DMS153 (cell line): ENCODE data around the gene AKAP6.
"Not testable (repeated sequence)": the region's sequence is repeated elsewhere in the genome, so short reads cannot be mapped to it uniquely, and the experiment has no call there.

Experiments used
- DNase-seq: peaks from one replicate; lab custom pipeline; 2025; lab: John Stamatoyannopoulos, UW

AKAP6 gene

DNA sequence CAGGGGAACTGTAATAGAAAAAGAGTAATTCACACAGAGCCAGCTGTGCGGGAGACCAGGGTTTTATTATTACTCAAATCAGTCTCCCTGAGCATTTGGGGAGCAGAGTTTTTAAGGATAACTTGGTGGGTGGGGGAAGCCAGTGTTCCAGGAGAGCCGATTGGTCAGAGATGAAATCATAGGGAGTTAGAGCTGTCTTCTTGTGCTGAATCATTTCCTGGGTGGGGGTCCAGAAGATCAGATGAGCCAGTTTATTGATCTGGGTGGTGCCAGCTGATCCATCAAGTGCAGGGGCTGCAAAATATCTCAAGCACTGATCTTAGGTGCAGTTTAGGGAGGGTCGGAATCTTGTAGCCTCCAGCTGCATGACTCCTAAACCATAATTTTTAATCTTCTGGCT lies 44.1 kb downstream of the AKAP6 start:
- DNase-seq = not testable (repeated sequence)

DNA sequence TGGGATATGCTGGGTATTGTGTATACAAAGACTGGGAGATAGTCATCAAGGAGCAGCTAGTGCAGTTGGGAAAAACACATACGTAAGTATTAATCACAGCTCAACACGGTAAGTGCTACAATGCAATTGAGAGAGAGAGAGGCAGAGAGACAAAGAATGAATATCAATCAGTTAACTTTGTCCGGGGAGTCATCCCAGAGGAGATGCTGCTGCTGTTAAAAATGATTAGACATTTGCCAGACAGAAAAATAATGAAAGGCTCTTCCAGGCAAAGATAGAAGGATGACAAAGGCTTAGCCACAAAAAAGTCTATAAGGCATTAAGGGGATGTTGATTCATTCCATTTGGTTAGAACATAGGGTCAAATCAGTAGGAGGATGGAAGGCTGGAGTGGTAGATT lies 45.1 kb downstream of the AKAP6 start:
- DNase-seq = no peak

- no peak for DNase-seq
Observed at GRCh38 chr14:32375663-32376062, 46.6 kb downstream of the AKAP6 start.

DNA sequence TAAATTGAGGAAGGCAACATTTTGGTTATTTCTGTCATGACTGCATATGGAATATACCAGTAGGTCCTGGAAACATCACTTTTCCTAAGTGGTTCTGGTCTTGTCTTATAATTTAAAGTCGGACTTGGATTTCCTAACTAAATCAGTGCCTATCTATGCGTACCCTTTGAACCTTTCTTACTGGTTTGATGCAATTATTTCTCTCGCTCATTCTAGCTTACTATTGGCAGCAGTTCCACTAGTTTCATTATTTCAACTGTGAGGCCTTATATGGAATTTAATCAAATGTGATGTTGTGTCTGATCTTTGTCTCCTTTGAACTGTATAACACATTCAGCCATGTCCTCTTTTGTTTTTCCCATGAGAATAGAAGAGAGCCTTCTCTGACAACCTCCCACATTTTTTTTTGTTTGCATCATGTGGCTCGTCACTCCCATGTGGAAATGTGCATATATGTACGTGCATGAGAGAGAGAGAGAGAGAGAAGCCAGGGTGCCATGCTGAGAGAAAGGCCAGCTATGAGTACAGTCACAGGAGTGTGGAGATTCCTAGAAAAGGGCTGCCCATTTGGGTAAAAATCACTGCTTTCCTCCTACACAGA lies 48.0 kb downstream of the AKAP6 start:
- no peak for DNase-seq

GRCh38 chr14:32378284-32378683 lies 49.2 kb downstream of the AKAP6 start:
- DNase-seq = no peak

- DNase-seq = no peak
Observed at GRCh38 chr14:32379447-32379846, 50.3 kb downstream of the AKAP6 start.

GRCh38 chr14:32381869-32382268 lies 52.8 kb downstream of the AKAP6 start:
- no peak for DNase-seq

DNA sequence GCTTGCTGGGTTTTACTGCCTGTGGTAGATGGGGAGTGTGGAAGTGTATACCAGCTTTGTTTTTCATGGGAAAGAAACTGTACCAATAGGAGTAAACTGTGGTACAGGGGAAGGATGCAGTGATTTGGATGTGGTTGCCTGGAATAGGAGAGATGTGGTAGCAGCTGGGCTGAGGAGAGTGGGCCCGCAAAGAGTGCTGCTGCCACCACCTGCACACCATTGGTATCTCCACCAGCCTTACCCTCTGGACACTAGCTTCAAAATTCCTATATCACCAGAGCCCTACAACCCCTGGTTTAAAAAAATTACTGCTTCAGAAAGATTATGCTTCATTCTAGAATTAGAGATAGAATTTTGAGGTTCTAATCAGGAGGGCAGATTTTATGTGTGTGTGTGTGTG lies 53.6 kb downstream of the AKAP6 start:
- DNase-seq = no peak

DNA sequence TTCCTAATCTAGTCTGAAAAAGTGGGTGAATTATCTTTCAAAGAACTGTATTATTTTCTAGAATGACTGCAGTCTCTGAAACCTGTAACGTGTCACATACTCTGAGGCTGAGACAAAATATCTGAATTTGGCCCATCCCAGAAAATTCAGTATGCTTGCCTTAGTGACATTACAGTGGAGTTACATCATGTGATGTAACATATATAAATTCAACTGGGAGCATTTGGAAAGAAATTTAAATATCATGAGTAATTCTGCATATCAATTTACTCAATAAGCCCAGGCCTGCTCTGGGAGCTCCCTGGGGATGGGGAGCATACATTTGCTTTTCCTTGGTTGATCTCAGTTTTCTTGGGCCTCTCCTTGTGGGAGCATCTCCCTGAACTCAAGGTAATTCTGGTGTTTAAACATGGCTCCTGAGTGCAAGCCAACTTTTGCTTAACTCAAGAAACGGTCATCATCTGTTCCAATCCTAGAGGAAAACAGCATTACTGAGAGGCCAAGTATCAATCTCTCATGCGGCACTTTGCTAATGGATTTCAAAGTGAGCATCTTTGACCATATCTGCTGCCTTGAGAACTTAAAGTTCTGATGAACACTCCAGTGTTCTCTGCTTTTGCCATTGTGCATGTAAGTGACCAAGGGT lies 54.4 kb downstream of the AKAP6 start:
- DNase-seq = no peak

DNA sequence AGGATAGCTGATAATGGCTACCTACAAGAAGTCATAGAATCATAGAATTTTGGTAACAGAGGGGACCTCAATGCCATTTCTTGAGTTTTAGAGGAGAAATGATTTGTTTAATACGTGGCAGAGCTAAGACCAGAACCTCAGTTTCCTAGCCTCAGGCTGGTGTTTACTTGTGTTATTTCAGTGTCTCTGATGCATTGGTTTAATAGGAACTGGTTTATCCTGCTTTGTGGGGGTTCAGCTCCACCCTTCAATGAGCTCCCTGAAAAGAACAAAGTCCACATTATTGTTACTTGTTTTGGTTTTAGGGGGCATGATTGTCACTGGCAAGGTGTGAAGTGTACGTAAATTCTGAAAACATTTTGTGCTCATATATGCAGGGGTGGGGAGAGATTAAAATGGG lies 55.4 kb downstream of the AKAP6 start:
- DNase-seq = no peak

DNA sequence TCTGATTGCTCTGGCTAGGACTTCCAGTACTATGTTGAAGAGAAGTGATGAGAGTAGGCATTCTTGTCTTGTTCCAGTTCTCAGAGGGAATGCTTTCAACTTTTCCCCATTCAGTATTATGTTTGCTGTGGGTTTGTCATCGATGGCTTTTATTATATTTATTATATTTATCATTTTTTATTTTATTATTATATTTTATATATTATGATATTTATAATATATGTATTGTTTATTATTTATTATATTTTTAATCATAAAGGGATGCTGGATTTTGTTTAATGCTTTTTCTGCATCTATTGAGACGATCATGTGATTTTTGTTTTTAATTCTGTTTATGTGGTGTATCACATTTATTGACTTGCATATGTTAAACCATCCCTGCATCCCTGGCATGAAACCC lies 58.2 kb downstream of the AKAP6 start:
- not testable (repeated sequence) for DNase-seq

DNA sequence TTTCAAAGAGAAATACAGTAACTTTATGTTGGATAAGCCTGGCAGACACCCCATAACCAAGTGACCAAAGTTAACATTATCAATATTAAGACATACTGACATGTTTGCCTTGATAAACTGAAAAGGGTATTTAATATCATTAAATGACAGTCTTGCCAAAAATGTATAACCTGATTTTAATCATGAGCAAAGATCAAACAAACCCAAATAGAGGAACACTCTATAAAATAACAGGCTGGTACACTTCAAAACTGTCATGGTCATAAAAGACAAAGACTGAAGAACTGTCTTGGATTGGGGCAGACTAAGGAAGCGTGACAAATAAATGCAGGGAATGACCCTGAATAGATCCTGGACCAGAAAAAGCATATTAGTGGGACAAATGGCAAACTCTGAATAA lies 64.0 kb downstream of the AKAP6 start:
- no peak for DNase-seq

GRCh38 chr14:32394038-32394437 lies 64.9 kb downstream of the AKAP6 start:
- DNase-seq = no peak

DNA sequence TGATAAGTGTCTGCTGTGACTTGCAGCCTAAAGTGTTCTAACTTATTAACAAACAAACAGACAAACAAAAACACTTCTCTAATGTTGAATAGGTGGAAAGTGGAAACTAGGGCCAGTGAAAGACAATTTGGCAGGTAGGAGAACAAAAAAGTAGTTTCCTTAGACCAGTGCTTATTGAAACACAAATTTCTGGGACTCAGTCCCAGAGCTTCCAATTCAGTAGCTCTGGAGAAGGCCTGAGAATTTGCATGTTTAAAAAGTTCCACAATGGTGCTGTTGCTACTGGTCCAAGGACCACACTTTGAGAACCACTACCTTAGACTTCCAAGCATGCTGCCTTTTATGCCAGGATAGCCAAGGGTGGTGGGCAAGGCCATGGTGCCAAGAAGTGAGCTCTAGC lies 67.8 kb downstream of the AKAP6 start:
- DNase-seq = no peak

DNA sequence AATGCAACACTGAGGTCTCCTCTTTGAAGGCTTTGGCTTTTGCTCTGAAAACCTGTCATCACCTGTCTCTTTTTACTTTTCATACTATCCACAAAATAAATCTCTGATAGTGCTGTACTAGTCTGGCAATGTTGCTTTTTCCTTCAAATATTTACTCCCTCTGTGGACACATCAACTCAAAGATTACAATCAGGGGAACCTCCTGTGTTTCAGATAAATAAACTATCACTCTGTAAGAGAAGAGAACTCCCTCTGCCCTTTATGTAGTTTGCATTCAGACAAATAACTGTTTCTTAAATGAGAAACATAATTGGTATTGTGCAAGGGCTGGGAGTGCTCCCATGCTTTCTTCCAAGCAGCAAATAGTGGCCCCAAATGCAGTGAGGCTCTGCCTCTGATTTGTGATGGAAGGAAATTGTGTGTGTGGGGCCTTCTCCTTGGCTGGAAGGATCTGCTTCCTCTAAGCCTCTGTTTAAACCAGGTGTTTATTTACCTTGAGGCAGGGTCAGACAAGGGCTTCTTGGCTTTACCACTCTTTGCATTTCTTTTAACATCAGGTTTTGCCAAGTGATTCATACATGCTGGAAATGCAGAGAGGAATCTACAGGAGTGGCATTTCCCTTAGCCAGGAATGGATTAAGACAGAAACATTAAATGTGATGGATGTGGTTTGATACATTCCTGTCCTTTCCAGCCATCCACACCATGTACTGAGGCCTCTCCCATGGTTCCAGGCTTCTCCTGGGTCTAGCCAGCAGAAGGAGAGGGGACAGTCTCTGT lies 69.0 kb downstream of the AKAP6 start:
- no peak for DNase-seq

- no peak for DNase-seq
Observed at GRCh38 chr14:32399920-32400319, 70.8 kb downstream of the AKAP6 start.

GRCh38 chr14:32400480-32400879 lies 71.4 kb downstream of the AKAP6 start:
- no peak for DNase-seq

DNA sequence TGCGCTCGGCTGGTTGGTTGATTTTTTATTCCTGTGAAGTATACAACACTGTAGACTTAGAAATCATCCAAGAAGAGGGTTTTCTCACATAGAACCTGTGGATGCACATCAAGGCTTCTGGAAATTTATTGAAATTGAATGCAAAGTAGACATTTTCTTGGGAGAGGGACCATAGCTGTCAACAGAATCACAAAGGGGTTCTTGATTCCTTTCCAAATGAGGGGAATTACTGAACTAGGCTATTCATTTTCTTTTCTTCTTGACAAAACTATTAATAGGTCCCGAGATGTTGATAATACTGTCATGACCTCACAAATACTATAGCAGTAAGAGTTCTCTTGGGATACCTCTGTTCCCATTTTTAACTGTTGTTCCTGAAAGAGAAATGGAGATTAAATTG lies 73.9 kb downstream of the AKAP6 start:
- no peak for DNase-seq

- DNase-seq = no peak
Observed at GRCh38 chr14:32403688-32404087, 74.6 kb downstream of the AKAP6 start.

DNA sequence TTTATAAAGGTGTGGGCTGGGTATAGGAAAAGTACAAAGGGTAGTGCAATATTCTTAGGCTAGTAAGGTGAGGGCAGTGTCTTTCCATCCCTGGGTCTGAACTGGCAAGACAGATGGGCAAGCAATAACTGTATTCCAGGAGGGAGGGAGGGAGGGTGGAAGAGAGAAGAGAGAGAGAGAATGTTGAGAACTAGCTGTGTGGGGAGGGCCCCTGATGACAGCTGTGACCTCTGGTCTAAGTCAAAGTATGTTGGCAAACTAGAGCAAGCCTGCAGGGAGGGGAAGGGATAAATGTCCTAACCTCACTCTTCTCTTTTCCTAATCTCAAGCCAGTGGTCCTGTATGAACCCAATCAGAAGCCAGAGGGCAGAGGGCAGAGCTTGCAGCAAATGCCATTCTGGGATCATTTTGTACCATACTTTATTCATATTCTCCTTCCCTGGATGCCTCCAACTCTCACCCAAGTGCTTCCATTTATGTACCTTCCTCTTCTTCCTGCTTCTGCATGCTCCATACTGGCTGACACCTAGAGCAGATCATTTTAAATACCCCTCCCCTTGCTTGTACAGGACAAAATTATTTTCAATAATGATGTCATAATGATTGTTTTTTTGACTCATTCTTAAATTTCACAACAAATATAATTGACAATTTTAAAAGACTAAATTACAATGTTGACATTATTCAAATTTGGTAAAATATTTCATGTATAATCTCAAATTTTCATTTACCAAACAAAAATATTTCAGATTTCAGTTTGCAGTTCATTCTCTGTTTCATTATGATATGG lies 75.9 kb downstream of the AKAP6 start:
- no peak for DNase-seq

- no peak for DNase-seq
Observed at GRCh38 chr14:32405856-32406255, 76.8 kb downstream of the AKAP6 start.

GRCh38 chr14:32407130-32407529 lies 78.0 kb downstream of the AKAP6 start:
- DNase-seq = no peak

DNA sequence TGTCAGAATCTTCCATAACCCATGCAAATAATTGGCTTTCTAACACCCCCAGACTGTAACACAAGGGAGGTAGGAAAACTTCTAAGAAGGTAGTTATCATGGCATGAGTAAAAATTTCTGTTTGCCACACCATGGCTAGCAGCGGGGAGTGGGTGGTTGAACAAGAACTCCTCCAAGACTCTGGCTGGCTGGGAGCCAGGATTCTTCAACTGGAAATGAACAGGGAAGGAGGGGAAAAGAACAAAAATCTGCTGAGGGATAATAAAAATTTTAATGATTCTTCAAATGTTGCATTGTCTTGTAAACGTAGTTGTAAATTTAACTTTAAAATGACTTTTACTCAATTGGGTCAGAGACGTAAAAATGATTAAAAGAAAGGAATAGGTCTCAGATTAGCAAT lies 78.9 kb downstream of the AKAP6 start:
- DNase-seq = no peak
